HL-60 (cell line): Measurements from ENCODE around the gene PRDM1.

ENCODE experiments used
- DNase-seq, 2 experiments: peaks; one replicate each; pipeline ENCODE4 v3.0.0-alpha.2; 2010 to 2020; ENCODE audit warnings: low read depth in 1 of 2, low spot score in 1 of 2
- H3K27ac ChIP-seq: fragments of 250-450 bp; sonication (Bioruptor Pico); replicated peaks from 2 replicates; pipeline ENCODE4 v1.5.1; 2020; ENCODE audit warnings: mild to moderate bottlenecking, moderate library complexity
- H3K27me3 ChIP-seq: fragments of 250-450 bp; sonication (Bioruptor Pico); 2 replicates; pipeline ENCODE4 v1.5.1; 2021; ENCODE audit warnings: mild to moderate bottlenecking, moderate library complexity; ENCODE audit not compliant: insufficient read depth, poor library complexity, severe bottlenecking
- H3K4me3 ChIP-seq: replicated peaks from 2 replicates; pipeline ENCODE4 v1.5.1; 2011; ENCODE audit warnings: mild to moderate bottlenecking, control low read depth, low read length; ENCODE audit not compliant: insufficient read depth
- CTCF ChIP-seq: IDR thresholded peaks from one replicate; pipeline ENCODE4 v1.5.1; 2011; ENCODE audit warnings: low read length, control low read depth, inconsistent platforms; ENCODE audit not compliant: insufficient read depth
- GABPA ChIP-seq: IDR thresholded peaks from 2 replicates; pipeline ENCODE4 v1.6.1; 2012; ENCODE audit warnings: low read depth
- POLR2AphosphoS5 ChIP-seq: IDR thresholded peaks from 2 replicates; pipeline ENCODE4 v1.6.1; 2012; ENCODE audit warnings: low read depth
- REST ChIP-seq: IDR thresholded peaks from 2 replicates; pipeline ENCODE4 v1.6.1; 2012; ENCODE audit warnings: low read depth; ENCODE audit not compliant: insufficient replicate concordance
- SPI1 ChIP-seq: IDR thresholded peaks from 2 replicates; pipeline ENCODE4 v1.6.1; 2012; ENCODE audit warnings: low read depth, mild to moderate bottlenecking, borderline replicate concordance

Gene PRDM1

GRCh38 chr6:106128981-106129781 is 43.0 kb downstream of the PRDM1 start:
- no peak for DNase-seq
- TF ChIP-seq SPI1 (no peak), REST (no peak), GABPA (no peak), CTCF (no peak), POLR2AphosphoS5 (no peak)
- Histone ChIP-seq H3K4me3 (no peak overlapping the region), H3K27ac (no peak overlapping the region), H3K27me3 (no peaks in the 10 kb centered on the region)

GRCh38 chr6:106132153-106132698 is 46.1 kb downstream of the PRDM1 start:
- H3K27me3 ChIP-seq: no peaks in the 10 kb centered on the region

More at GRCh38 chr6:106132153-106132698, 46.1 kb downstream of the PRDM1 start:
- TF ChIP-seq GABPA (no peak), POLR2AphosphoS5 (no peak), CTCF (no peak), REST (no peak), SPI1 (no peak)
- no peak for DNase-seq
- H3K4me3 ChIP-seq: no peak overlapping the region
- H3K27ac ChIP-seq: no peak overlapping the region
